ENCODE measurements around the gene ZBTB20. TPM values are rescaled to one million over a fixed set of nuclear protein-coding genes. Genes with fewer than 3 reads are reported as not detected.

ZBTB20 gene
- total RNA-seq, 1 donor from 2014 or later, result 21.4 TPM

DNA sequence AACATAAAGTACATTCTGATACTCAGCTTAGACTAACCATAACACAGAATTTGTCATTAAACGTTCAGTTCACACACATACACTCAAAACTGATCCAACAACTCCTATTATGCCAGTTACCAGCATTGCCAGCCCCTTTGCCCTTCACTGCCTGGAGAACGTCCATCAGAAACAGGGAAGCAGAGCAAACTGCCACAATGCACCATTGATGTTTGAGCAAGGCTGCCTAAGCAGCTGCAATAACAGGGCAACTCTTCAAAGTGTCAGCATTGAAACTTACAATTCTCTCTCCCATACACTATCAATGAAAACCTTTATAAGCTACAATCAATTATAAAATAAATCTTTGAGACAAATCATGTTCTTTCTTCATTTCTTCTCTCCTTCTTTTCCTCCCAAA, 85.1 kb downstream of the ZBTB20 start:
- peak overlapping the region; percentile 18 for H3K9ac ChIP-seq (ENCODE audit: low read length)
- Mint-ChIP-seq H3K27ac (ENCODE audit: unreplicated experiment) (peak overlapping the region; percentile 48), H3K27me3 (ENCODE audit: low read depth, unreplicated experiment) (no peaks in the 10 kb centered on the region), H3K9me3 (ENCODE audit: unreplicated experiment) (peaks cover 1% of the 10 kb centered on the region), H3K4me3 (ENCODE audit: unreplicated experiment) (no peak overlapping the region), H3K4me1 (ENCODE audit: low read depth, unreplicated experiment) (peaks cover 11% of the 10 kb centered on the region), H3K36me3 (ENCODE audit: low read depth, unreplicated experiment) (no peaks in the 10 kb centered on the region)
- H3K36me3 ChIP-seq (ENCODE audit: insufficient read depth, low read length), result no peaks in the 10 kb centered on the region
- H3K27ac ChIP-seq (ENCODE audit: low read depth, low read length), result peak overlapping the region; percentile 68
- H3K4me3 ChIP-seq (ENCODE audit: insufficient read depth, low read depth, low read length), result no peak overlapping the region
- no peaks in the 10 kb centered on the region for H3K27me3 ChIP-seq (ENCODE audit: insufficient read depth, low read length)
- no peaks in the 10 kb centered on the region for H4K20me1 ChIP-seq (ENCODE audit: insufficient read depth, low read length)
- no peaks in the 10 kb centered on the region for H3K79me2 ChIP-seq (ENCODE audit: insufficient read depth, low read length)
- H3K4me2 ChIP-seq (ENCODE audit: low read length), result peak overlapping the region; percentile 54
- peaks cover 14% of the 10 kb centered on the region for H3K4me1 ChIP-seq (ENCODE audit: insufficient read depth, low read length)
- TF ChIP-seq, protein P1, sequence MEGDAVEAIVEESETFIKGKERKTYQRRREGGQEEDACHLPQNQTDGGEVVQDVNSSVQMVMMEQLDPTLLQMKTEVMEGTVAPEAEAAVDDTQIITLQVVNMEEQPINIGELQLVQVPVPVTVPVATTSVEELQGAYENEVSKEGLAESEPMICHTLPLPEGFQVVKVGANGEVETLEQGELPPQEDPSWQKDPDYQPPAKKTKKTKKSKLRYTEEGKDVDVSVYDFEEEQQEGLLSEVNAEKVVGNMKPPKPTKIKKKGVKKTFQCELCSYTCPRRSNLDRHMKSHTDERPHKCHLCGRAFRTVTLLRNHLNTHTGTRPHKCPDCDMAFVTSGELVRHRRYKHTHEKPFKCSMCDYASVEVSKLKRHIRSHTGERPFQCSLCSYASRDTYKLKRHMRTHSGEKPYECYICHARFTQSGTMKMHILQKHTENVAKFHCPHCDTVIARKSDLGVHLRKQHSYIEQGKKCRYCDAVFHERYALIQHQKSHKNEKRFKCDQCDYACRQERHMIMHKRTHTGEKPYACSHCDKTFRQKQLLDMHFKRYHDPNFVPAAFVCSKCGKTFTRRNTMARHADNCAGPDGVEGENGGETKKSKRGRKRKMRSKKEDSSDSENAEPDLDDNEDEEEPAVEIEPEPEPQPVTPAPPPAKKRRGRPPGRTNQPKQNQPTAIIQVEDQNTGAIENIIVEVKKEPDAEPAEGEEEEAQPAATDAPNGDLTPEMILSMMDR (IDR thresholded peaks at IDR 0.05; ENCODE audit: insufficient read depth, low read depth, low read length), result no peak
- no peak for TF ChIP-seq EZH2 (IDR thresholded peaks at IDR 0.05; ENCODE audit: insufficient read depth, low read length)
- FAIRE-seq (no peak), DNase-seq (ENCODE audit: low read depth) (no peak)
- no peaks in the 10 kb centered on the region for H3K9me3 ChIP-seq (ENCODE audit: insufficient read depth, low read depth, low read length)
- H2AFZ ChIP-seq (ENCODE audit: low read depth, low read length), result peak overlapping the region; percentile 52

- Mint-ChIP-seq H3K4me3 (ENCODE audit: unreplicated experiment) (no peak overlapping the region), H3K27ac (ENCODE audit: unreplicated experiment) (no peak overlapping the region), H3K27me3 (ENCODE audit: low read depth, unreplicated experiment) (no peaks in the 10 kb centered on the region), H3K4me1 (ENCODE audit: low read depth, unreplicated experiment) (peaks cover 6% of the 10 kb centered on the region), H3K36me3 (ENCODE audit: low read depth, unreplicated experiment) (no peaks in the 10 kb centered on the region), H3K9me3 (ENCODE audit: unreplicated experiment) (no peaks in the 10 kb centered on the region)
- no peak overlapping the region for H3K4me2 ChIP-seq (ENCODE audit: low read length)
- no peak overlapping the region for H2AFZ ChIP-seq (ENCODE audit: low read depth, low read length)
- H3K4me1 ChIP-seq (ENCODE audit: insufficient read depth, low read length), result no peaks in the 10 kb centered on the region
- H3K36me3 ChIP-seq (ENCODE audit: insufficient read depth, low read length), result no peaks in the 10 kb centered on the region
- no peaks in the 10 kb centered on the region for H3K27me3 ChIP-seq (ENCODE audit: insufficient read depth, low read length)
- no peaks in the 10 kb centered on the region for H4K20me1 ChIP-seq (ENCODE audit: insufficient read depth, low read length)
- peak; percentile 18 for DNase-seq (ENCODE audit: low read depth)
- no peak overlapping the region for H3K4me3 ChIP-seq (ENCODE audit: insufficient read depth, low read depth, low read length)
- H3K9ac ChIP-seq (ENCODE audit: low read length), result no peak overlapping the region
- no peaks in the 10 kb centered on the region for H3K79me2 ChIP-seq (ENCODE audit: insufficient read depth, low read length)
- H3K9me3 ChIP-seq (ENCODE audit: insufficient read depth, low read depth, low read length), result no peaks in the 10 kb centered on the region
- TF ChIP-seq, protein P1 (IDR thresholded peaks at IDR 0.05; ENCODE audit: insufficient read depth, low read depth, low read length), result no peak
- no peak for TF ChIP-seq EZH2 (IDR thresholded peaks at IDR 0.05; ENCODE audit: insufficient read depth, low read length)
- FAIRE-seq, result no peak
- no peak overlapping the region for H3K27ac ChIP-seq (ENCODE audit: low read depth, low read length)
Measured at GRCh38 chr3:115052906-115053305, 94.2 kb downstream of the ZBTB20 start.

DNA sequence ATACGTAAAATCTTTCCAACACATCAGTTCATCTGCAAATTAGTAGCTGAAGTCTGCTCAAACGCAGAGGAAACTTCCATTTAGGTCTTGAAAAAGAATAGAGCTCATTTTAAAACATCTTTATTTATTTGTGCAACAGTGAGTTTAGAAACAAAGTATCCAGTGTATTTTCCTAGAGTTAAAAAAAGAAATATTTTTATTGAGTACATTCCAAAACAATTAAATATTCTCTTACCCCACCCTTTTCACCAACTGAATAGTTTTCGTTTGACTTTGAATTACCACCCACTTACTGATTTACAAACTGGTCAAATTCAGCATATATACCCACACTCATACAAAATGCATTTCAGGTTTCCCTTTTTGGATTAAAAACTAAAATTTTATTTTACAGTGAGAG, 104.7 kb downstream of the ZBTB20 start:
- no peak overlapping the region for H3K27ac Mint-ChIP-seq (ENCODE audit: unreplicated experiment)
- no peak overlapping the region for H3K27ac ChIP-seq (ENCODE audit: low read depth, low read length)
- no peaks in the 10 kb centered on the region for H3K36me3 Mint-ChIP-seq (ENCODE audit: low read depth, unreplicated experiment)
- FAIRE-seq, result peak; percentile 17
- H2AFZ ChIP-seq (ENCODE audit: low read depth, low read length), result no peak overlapping the region
- H3K9me3 Mint-ChIP-seq (ENCODE audit: unreplicated experiment), result no peaks in the 10 kb centered on the region
- no peak for DNase-seq (ENCODE audit: low read depth)
- H3K4me3 Mint-ChIP-seq (ENCODE audit: unreplicated experiment), result no peak overlapping the region
- H3K4me1 ChIP-seq (ENCODE audit: insufficient read depth, low read length), result no peaks in the 10 kb centered on the region
- H3K4me1 Mint-ChIP-seq (ENCODE audit: low read depth, unreplicated experiment), result no peaks in the 10 kb centered on the region
- H3K4me2 ChIP-seq (ENCODE audit: low read length), result no peak overlapping the region
- H3K4me3 ChIP-seq (ENCODE audit: insufficient read depth, low read depth, low read length), result no peak overlapping the region
- no peaks in the 10 kb centered on the region for H3K36me3 ChIP-seq (ENCODE audit: insufficient read depth, low read length)
- no peaks in the 10 kb centered on the region for H3K9me3 ChIP-seq (ENCODE audit: insufficient read depth, low read depth, low read length)
- no peaks in the 10 kb centered on the region for H3K27me3 Mint-ChIP-seq (ENCODE audit: low read depth, unreplicated experiment)
- no peak overlapping the region for H3K9ac ChIP-seq (ENCODE audit: low read length)
- no peaks in the 10 kb centered on the region for H4K20me1 ChIP-seq (ENCODE audit: insufficient read depth, low read length)
- H3K27me3 ChIP-seq (ENCODE audit: insufficient read depth, low read length), result no peaks in the 10 kb centered on the region
- TF ChIP-seq, protein P1 (IDR thresholded peaks at IDR 0.05; ENCODE audit: insufficient read depth, low read depth, low read length), result no peak
- no peak for TF ChIP-seq EZH2 (IDR thresholded peaks at IDR 0.05; ENCODE audit: insufficient read depth, low read length)
- H3K79me2 ChIP-seq (ENCODE audit: insufficient read depth, low read length), result no peaks in the 10 kb centered on the region
